Breast epithelium (tissue), 3 donors: ENCODE measurements around the gene VAC14.

Experiments used
- CTCF ChIP-seq, 3 donors: fragments of 450-650 bp; IDR thresholded peaks; one replicate each; pipeline ENCODE4 v1.5.1; 2016 to 2017; ENCODE audit warnings: antibody characterized with exemption in 3 of 3, mild to moderate bottlenecking in 3 of 3, moderate library complexity in 3 of 3
- POLR2A ChIP-seq: fragments of 450-650 bp; IDR thresholded peaks from one replicate; pipeline ENCODE4 v1.6.1; 2016; ENCODE audit warnings: antibody characterized with exemption, mild to moderate bottlenecking, moderate library complexity

GRCh38 chr16:70741783-70742125 lies 59.2 kb downstream of the VAC14 start:
- no peak for TF ChIP-seq CTCF (IDR thresholded peaks at IDR 0.05)
- no peak for TF ChIP-seq POLR2A
